H54 (cell line): ENCODE data around the gene BCL2L14.

Experiments
- DNase-seq: peaks from one replicate; pipeline ENCODE4 v3.0.0; 2011; ENCODE audit warnings: low spot score, mixed read lengths; ENCODE audit not compliant: insufficient read length
- FAIRE-seq: peaks from 3 replicates; lab custom pipeline; 2011; peaks lifted over from hg19 to GRCh38; lab: Jason Lieb, UNC
- POLR2A ChIP-seq: IDR thresholded peaks from 2 replicates; pipeline ENCODE4 v1.6.1; 2011; ENCODE audit warnings: low read depth, mild to moderate bottlenecking, low read length

BCL2L14 gene

GRCh38 chr12:12147111-12147510, 76.4 kb downstream of the BCL2L14 start:
- DNase-seq (no peak), FAIRE-seq (no peak)
- no peak for TF ChIP-seq POLR2A
